PC-9 (cell line): ENCODE measurements around the gene SAMD14. TPM values are rescaled to one million over a fixed set of nuclear protein-coding genes. Genes with fewer than 3 reads are reported as not detected.

Experiments
- BruUV-seq: library from RNA; stranded (reverse); fragments of 400-500 nt; replicated peaks from 2 replicates; lab custom pipeline; 2021; lab: Mats Ljungman, UMichigan
- CTCF ChIA-PET: fragments of 300-600 bp; sonication (Branson Sonifier 250); formaldehyde crosslinking; loops from one replicate; lab custom pipeline; 2022; ENCODE audit warnings: antibody characterized with exemption; lab: Charles Lee
- POLR2A ChIA-PET: fragments of 300-600 bp; sonication (Branson Sonifier 250); formaldehyde crosslinking; loops from one replicate; lab custom pipeline; 2022; ENCODE audit warnings: antibody characterized with exemption; ENCODE audit not compliant: unreplicated experiment; lab: Charles Lee
- DNase-seq, 2 experiments: peaks; one replicate each; pipeline versions ENCODE4 v3.0.0 to v3.0.0-alpha.2; 2015 to 2022; ENCODE audit warnings: mixed read lengths in 1 of 2
- H2AFZ ChIP-seq: fragments of 200-600 bp; sonication (generic); 2 replicates; pipeline ENCODE4 v1.8.1; 2017; ENCODE audit warnings: antibody characterized with exemption
- H3F3A ChIP-seq: fragments of 200-600 bp; sonication (generic); 2 replicates; pipeline ENCODE4 v1.8.1; 2017; ENCODE audit warnings: antibody characterized with exemption, mild to moderate bottlenecking, low read depth; ENCODE audit not compliant: insufficient read depth
- H3K27ac ChIP-seq: fragments of 200-600 bp; sonication (generic); 2 replicates; pipeline ENCODE4 v1.6.1; 2016; ENCODE audit warnings: mixed run types
- H3K27me3 ChIP-seq: fragments of 200-600 bp; sonication (generic); 2 replicates; pipeline ENCODE4 v1.6.1; 2016; ENCODE audit warnings: low read depth, mixed run types; ENCODE audit not compliant: insufficient read depth
- H3K36me3 ChIP-seq: fragments of 200-600 bp; sonication (generic); 2 replicates; pipeline ENCODE4 v1.6.1; 2016; ENCODE audit warnings: low read depth, mixed run types
- H3K4me1 ChIP-seq: fragments of 200-600 bp; sonication (generic); replicated peaks from 2 replicates; pipeline ENCODE4 v1.6.1; 2016; ENCODE audit warnings: mixed run types; ENCODE audit not compliant: insufficient read depth
- H3K4me2 ChIP-seq: fragments of 200-600 bp; sonication (generic); 2 replicates; pipeline ENCODE4 v1.6.1; 2017; ENCODE audit warnings: mixed run types
- H3K4me3 ChIP-seq: fragments of 200-600 bp; sonication (generic); 2 replicates; pipeline ENCODE4 v1.6.1; 2016; ENCODE audit warnings: mixed run types
- H3K79me2 ChIP-seq: fragments of 200-600 bp; sonication (generic); 2 replicates; pipeline ENCODE4 v1.6.1; 2017; ENCODE audit warnings: low read depth, mixed run types
- H3K9me2 ChIP-seq: fragments of 200-600 bp; sonication (generic); 2 replicates; pipeline ENCODE4 v1.8.1; 2017; ENCODE audit warnings: mild to moderate bottlenecking; ENCODE audit not compliant: insufficient read depth
- H3K9me3 ChIP-seq: fragments of 200-600 bp; sonication (generic); 2 replicates; pipeline ENCODE4 v1.8.1; 2016; ENCODE audit warnings: low read depth; ENCODE audit not compliant: insufficient read depth
- H4K20me1 ChIP-seq: fragments of 200-600 bp; sonication (generic); 2 replicates; pipeline ENCODE4 v1.8.1; 2017; ENCODE audit not compliant: insufficient read depth
- EZH2 ChIP-seq: fragments of 200-600 bp; sonication (generic); IDR thresholded peaks from 2 replicates; pipeline ENCODE4 v1.8.0; 2017; ENCODE audit warnings: antibody characterized with exemption, low read depth
- intact Hi-C: fragments of 100-400 bp; cut with micrococcal nuclease; formaldehyde crosslinking; loops from one replicate; pipeline ENCODE4 v1.10.0; 2022; ENCODE audit not compliant: unreplicated experiment
- total RNA-seq: library from RNA; stranded (reverse); gene quantifications from 2 replicates; pipeline ENCODE4 v1.2.3, GENCODE V29; 2021
- TF ChIP-seq, protein P1 (sequence below): fragments of 200-600 bp; sonication (generic); conservative IDR thresholded peaks from 2 replicates; pipeline ENCODE4 v1.6.1; 2017; ENCODE audit warnings: mixed run types, antibody characterized with exemption, mild to moderate bottlenecking, moderate library complexity

Gene SAMD14
- total RNA-seq, 1 experiment from 2014 or later: 0.17 TPM

DNA sequence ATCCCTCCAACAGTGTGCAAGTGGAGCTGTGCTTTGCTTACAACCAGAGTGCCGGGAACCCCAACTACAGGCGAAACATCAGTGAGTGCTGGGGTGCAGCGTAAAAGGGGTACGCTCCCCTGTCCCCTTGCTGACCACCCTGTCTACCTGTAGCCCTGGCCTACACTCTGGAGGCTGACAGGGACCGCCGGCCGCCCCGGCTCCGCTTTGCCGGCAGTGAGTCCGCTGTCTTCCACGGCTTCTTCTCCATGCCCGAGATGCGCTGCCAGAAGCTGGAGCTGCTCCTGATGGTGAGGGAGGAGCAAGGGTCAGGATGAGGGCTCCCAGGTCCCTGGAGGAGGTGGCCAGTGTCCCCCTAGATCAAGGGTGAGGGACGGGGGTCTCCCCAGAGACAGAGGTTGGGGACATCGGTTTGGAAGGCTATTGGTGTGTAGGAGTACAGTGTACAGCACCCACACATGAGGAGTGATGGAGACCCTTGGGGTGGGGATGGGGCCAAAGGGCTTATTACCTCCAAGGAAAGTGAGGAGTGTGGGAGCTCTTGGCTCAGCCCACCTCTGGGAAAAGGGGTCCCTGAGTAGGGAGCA, 54.4 kb downstream of the SAMD14 start:
- H3K36me3 ChIP-seq: peaks cover 96% of the 10 kb centered on the region
- no peaks in the 10 kb centered on the region for H3K4me1 ChIP-seq
- ChIA-PET POLR2A (interaction anchor here (0.6 kb wide), 1 partner anchor 287 kb away, joined by 4 read pairs; no protein-coding TSS in a partner anchor), CTCF (no interaction called here)
- H3K27ac ChIP-seq: no peak overlapping the region
- TF ChIP-seq, protein P1, sequence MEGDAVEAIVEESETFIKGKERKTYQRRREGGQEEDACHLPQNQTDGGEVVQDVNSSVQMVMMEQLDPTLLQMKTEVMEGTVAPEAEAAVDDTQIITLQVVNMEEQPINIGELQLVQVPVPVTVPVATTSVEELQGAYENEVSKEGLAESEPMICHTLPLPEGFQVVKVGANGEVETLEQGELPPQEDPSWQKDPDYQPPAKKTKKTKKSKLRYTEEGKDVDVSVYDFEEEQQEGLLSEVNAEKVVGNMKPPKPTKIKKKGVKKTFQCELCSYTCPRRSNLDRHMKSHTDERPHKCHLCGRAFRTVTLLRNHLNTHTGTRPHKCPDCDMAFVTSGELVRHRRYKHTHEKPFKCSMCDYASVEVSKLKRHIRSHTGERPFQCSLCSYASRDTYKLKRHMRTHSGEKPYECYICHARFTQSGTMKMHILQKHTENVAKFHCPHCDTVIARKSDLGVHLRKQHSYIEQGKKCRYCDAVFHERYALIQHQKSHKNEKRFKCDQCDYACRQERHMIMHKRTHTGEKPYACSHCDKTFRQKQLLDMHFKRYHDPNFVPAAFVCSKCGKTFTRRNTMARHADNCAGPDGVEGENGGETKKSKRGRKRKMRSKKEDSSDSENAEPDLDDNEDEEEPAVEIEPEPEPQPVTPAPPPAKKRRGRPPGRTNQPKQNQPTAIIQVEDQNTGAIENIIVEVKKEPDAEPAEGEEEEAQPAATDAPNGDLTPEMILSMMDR: no peak
- TF ChIP-seq EZH2: no peak
- DNase-seq: no peak
- no peak overlapping the region for H3K4me2 ChIP-seq
- intact Hi-C loops: no loop called here
- no TSS peak for BruUV-seq
- peaks cover 79% of the 10 kb centered on the region for H3K79me2 ChIP-seq
- no peaks in the 10 kb centered on the region for H3K9me2 ChIP-seq
- peaks cover 93% of the 10 kb centered on the region for H4K20me1 ChIP-seq
- no peaks in the 10 kb centered on the region for H3K27me3 ChIP-seq
- no peaks in the 10 kb centered on the region for H3K9me3 ChIP-seq
- peaks cover 97% of the 10 kb centered on the region for H3F3A ChIP-seq
- H3K4me3 ChIP-seq: no peak overlapping the region
- H2AFZ ChIP-seq: no peak overlapping the region

- Histone ChIP-seq H3K9me3 (no peaks in the 10 kb centered on the region), H3K36me3 (peaks cover 95% of the 10 kb centered on the region), H3K4me3 (no peak overlapping the region), H3K79me2 (peaks cover 90% of the 10 kb centered on the region), H3K27ac (no peak overlapping the region), H4K20me1 (peaks cover 90% of the 10 kb centered on the region), H3F3A (peaks cover 97% of the 10 kb centered on the region), H3K4me1 (0 out of 2 replicates have a peak, but pooled peaks cover 2% of the 10 kb centered on the region), H3K27me3 (no peaks in the 10 kb centered on the region), H3K9me2 (no peaks in the 10 kb centered on the region), H2AFZ (no peak overlapping the region), H3K4me2 (no peak overlapping the region)
- CTCF ChIA-PET: no interaction called here
- no TSS peak for BruUV-seq
- TF ChIP-seq EZH2: no peak
- POLR2A ChIA-PET: no interaction called here
- intact Hi-C loops: no loop called here
- no peak for DNase-seq
Observed at GRCh38 chr17:50074227-50074626, 55.7 kb downstream of the SAMD14 start.

- Histone ChIP-seq H3K9me2 (no peaks in the 10 kb centered on the region), H3K27ac (no peak overlapping the region), H3K4me3 (no peak overlapping the region), H3K9me3 (no peaks in the 10 kb centered on the region), H3K79me2 (peaks cover 89% of the 10 kb centered on the region), H3K27me3 (no peaks in the 10 kb centered on the region), H3K36me3 (peaks cover 92% of the 10 kb centered on the region), H3F3A (peaks cover 94% of the 10 kb centered on the region), H2AFZ (no peak overlapping the region), H3K4me2 (no peak overlapping the region), H4K20me1 (peaks cover 81% of the 10 kb centered on the region), H3K4me1 (0 out of 2 replicates have a peak, but pooled peaks cover 5% of the 10 kb centered on the region)
- TF ChIP-seq, protein P1: no peak
- TF ChIP-seq EZH2: no peak
- intact Hi-C loops: no loop called here
- POLR2A ChIA-PET: no interaction called here
- no TSS peak for BruUV-seq
- CTCF ChIA-PET: interaction anchor here (0.6 to 1.1 kb wide), 2 partner anchors 197 to 227 kb away, joined by 3 to 4 read pairs; no protein-coding TSS in a partner anchor
- DNase-seq: no peak
Observed at GRCh38 chr17:50072925-50073324, 57.0 kb downstream of the SAMD14 start.
